ENCODE measurements around the gene SYT13. TPM values are rescaled to one million over a fixed set of nuclear protein-coding genes. Genes with fewer than 3 reads are reported as not detected.
A peak's percentile ranks its signal among the peaks of the same experiment; 100 is the strongest.
"Not testable (repeated sequence)": the region's sequence is repeated elsewhere in the genome, so short reads cannot be mapped to it uniquely, and the experiment has no call there.

The SYT13 gene
- polyA plus RNA-seq, 3 donors from 2014 or later: not detected

- H3K9me3 Mint-ChIP-seq: no peaks in the 10 kb centered on the region
Observed at GRCh38 chr11:45300715-45301114, 14.6 kb upstream of the SYT13 start.

GRCh38 chr11:45298718-45299117 lies 12.6 kb upstream of the SYT13 start:
- Mint-ChIP-seq H3K4me3 (no peak overlapping the region), H3K27me3 (ENCODE audit: low read depth in 3 of 3) (peaks cover 0 to 11% (median 2%) of the 10 kb centered on the region in 3 donors), H3K36me3 (no peaks in the 10 kb centered on the region), H3K9me3 (no peaks in the 10 kb centered on the region), H3K4me1 (no peaks in the 10 kb centered on the region), H3K27ac (no peak overlapping the region)
- no peak for DNase-seq

More at GRCh38 chr11:45300715-45301114, 14.6 kb upstream of the SYT13 start:
- Mint-ChIP-seq H3K27me3 (ENCODE audit: low read depth in 3 of 3) (peaks cover 0 to 11% (median 2%) of the 10 kb centered on the region in 3 donors), H3K36me3 (no peaks in the 10 kb centered on the region), H3K27ac (no peak overlapping the region), H3K4me1 (no peaks in the 10 kb centered on the region), H3K4me3 (no peak overlapping the region)
- no peak for DNase-seq

- Mint-ChIP-seq H3K4me1 (no peaks in the 10 kb centered on the region), H3K4me3 (no peak overlapping the region), H3K27ac (no peak overlapping the region), H3K9me3 (no peaks in the 10 kb centered on the region), H3K36me3 (no peaks in the 10 kb centered on the region), H3K27me3 (ENCODE audit: low read depth in 3 of 3) (peaks cover 2 to 11% (median 5%) of the 10 kb centered on the region in 3 donors)
- DNase-seq: no peak
Observed at GRCh38 chr11:45296075-45296474, 9.9 kb upstream of the SYT13 start.

- H3K4me3 Mint-ChIP-seq: no peak overlapping the region
- no peaks in the 10 kb centered on the region for H3K36me3 Mint-ChIP-seq
- no peak for DNase-seq
- H3K9me3 Mint-ChIP-seq: no peaks in the 10 kb centered on the region
- H3K27ac Mint-ChIP-seq: no peak overlapping the region
- no peaks in the 10 kb centered on the region for H3K4me1 Mint-ChIP-seq
- peaks cover 5 to 11% (median 6%) of the 10 kb centered on the region in 3 donors for H3K27me3 Mint-ChIP-seq (ENCODE audit: low read depth in 3 of 3)
Observed at GRCh38 chr11:45294499-45294898, 8.4 kb upstream of the SYT13 start.

DNA sequence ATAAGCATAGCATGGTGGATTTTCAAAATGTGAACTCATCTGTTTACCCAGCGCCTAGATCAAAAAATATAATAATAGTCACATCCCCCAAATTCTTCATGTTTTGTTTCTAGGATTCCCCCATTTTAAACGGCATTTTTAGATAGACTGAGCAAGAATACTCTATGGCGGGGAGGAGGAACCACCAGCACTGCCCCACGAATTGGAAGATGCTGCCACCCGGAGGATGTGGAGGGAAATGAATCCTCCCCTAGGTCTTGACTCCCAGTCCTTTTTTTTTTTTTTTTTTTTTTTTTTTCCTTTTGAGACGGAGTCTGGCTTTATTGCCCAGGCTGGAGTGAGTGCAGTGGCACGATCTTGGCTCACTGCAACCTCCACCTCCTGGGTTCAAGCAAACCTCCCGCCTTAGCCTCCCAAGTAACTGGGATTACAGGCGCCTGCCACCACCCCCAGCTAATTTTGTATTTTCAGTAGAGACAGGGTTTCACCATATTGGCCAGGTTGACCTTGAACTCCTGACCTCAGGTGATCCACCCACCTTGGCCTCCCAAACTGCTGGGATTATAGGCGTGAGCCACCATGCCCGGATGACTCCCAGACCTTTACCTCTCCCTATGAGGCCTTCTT lies 7.5 kb upstream of the SYT13 start:
- H3K4me3 Mint-ChIP-seq, H3K36me3 Mint-ChIP-seq, H3K4me1 Mint-ChIP-seq, H3K9me3 Mint-ChIP-seq, H3K27ac Mint-ChIP-seq: not testable (repeated sequence)
- peaks cover 5 to 11% (median 6%) of the 10 kb centered on the region in 3 donors for H3K27me3 Mint-ChIP-seq (ENCODE audit: low read depth in 3 of 3)
- peak; percentile 31 to 49 (median 37) for DNase-seq

- no peaks in the 10 kb centered on the region for H3K36me3 Mint-ChIP-seq
- no peak overlapping the region for H3K27ac Mint-ChIP-seq
- H3K9me3 Mint-ChIP-seq: no peaks in the 10 kb centered on the region
- peaks cover 8 to 15% (median 12%) of the 10 kb centered on the region in 3 donors for H3K27me3 Mint-ChIP-seq (ENCODE audit: low read depth in 3 of 3)
- no peak for DNase-seq
- no peaks in the 10 kb centered on the region for H3K4me1 Mint-ChIP-seq
- H3K4me3 Mint-ChIP-seq: no peak overlapping the region
Observed at GRCh38 chr11:45290586-45290985, 4.4 kb upstream of the SYT13 start.

GRCh38 chr11:45289369-45289768 lies 3.2 kb upstream of the SYT13 start:
- no peak for DNase-seq
- Mint-ChIP-seq H3K4me3 (no peak overlapping the region), H3K27ac (no peak overlapping the region), H3K4me1 (no peaks in the 10 kb centered on the region), H3K9me3 (no peaks in the 10 kb centered on the region), H3K27me3 (ENCODE audit: low read depth in 3 of 3) (peaks cover 12 to 16% (median 13%) of the 10 kb centered on the region in 3 donors), H3K36me3 (no peaks in the 10 kb centered on the region)

DNA sequence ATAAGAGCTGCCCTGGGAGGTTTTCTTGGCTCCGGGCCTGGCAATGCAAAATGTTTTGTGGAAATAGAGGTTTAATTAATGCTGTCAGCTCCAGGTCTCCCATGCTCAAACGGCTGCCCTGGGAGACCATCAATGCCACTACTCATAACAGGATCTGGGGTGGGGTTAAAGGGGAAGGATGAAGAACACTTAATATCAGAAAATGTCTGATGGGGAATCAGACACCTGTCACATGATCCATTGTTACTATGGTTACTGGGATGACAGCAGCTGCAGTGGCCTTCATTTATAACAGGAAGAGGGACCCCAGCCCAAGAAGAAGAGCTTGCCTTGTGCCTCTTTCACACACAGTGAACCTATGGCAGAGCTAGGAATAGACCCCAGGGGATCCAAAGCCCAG lies 2.2 kb upstream of the SYT13 start:
- Mint-ChIP-seq H3K27me3 (ENCODE audit: low read depth in 3 of 3) (peaks cover 15 to 20% (median 17%) of the 10 kb centered on the region in 3 donors), H3K27ac (no peak overlapping the region), H3K36me3 (no peaks in the 10 kb centered on the region), H3K9me3 (no peaks in the 10 kb centered on the region), H3K4me1 (no peaks in the 10 kb centered on the region), H3K4me3 (no peak overlapping the region)
- no peak for DNase-seq

- H3K9me3 Mint-ChIP-seq: no peaks in the 10 kb centered on the region
Observed at GRCh38 chr11:45287316-45287903, 1.3 kb upstream of the SYT13 start.

DNA sequence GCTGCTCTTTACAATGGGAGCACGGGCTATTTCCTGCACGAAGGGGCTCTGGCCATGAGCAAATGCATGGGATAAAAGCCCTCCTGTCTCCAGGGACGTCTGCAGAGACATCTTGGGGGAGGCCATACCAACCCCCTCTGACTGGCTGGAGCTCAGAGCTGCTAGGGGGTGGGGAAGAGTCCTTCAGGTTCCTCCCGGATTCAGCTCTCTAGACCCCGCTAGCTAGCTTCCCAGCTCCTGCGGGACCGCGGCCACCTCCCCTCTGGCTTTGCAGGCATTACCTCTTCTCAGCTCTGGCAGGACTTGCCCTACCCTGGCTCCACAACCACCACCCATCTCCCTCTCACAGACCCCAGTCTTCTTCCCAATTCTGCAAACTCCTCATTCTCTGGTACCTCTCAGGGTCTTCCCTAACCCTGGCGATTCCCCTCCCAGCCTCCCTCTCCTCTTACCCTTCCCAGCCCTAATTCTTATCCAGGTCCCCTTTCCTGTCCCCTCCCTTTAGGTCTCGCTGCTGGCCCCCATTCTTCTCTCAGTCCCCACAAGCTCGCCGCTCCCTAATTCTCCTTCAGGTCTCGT lies 802 bp downstream of the SYT13 start:
- H3K9me3 Mint-ChIP-seq: no peaks in the 10 kb centered on the region
- H3K27ac Mint-ChIP-seq: no peak overlapping the region
- peaks cover 14 to 27% (median 19%) of the 10 kb centered on the region in 3 donors for H3K27me3 Mint-ChIP-seq (ENCODE audit: low read depth in 3 of 3)
- no peaks in the 10 kb centered on the region for H3K36me3 Mint-ChIP-seq
- no peak overlapping the region for H3K4me3 Mint-ChIP-seq
- H3K4me1 Mint-ChIP-seq: no peaks in the 10 kb centered on the region
- DNase-seq: no peak

More at GRCh38 chr11:45287316-45287903, 1.3 kb upstream of the SYT13 start:
- H3K4me1 Mint-ChIP-seq: no peaks in the 10 kb centered on the region
- H3K4me3 Mint-ChIP-seq: no peak overlapping the region
- H3K36me3 Mint-ChIP-seq: no peaks in the 10 kb centered on the region
- H3K27me3 Mint-ChIP-seq (ENCODE audit: low read depth in 3 of 3): peaks cover 14 to 25% (median 20%) of the 10 kb centered on the region in 3 donors
- DNase-seq: no peak
- H3K27ac Mint-ChIP-seq: no peak overlapping the region

- no peak overlapping the region for H3K27ac Mint-ChIP-seq
- H3K4me1 Mint-ChIP-seq: no peaks in the 10 kb centered on the region
- no peaks in the 10 kb centered on the region for H3K9me3 Mint-ChIP-seq
- H3K4me3 Mint-ChIP-seq: no peak overlapping the region
- no peaks in the 10 kb centered on the region for H3K36me3 Mint-ChIP-seq
- DNase-seq: no peak
- peaks cover 18 to 31% (median 20%) of the 10 kb centered on the region in 3 donors for H3K27me3 Mint-ChIP-seq (ENCODE audit: low read depth in 3 of 3)
Observed at GRCh38 chr11:45282081-45282480, 4.1 kb downstream of the SYT13 start.

DNA sequence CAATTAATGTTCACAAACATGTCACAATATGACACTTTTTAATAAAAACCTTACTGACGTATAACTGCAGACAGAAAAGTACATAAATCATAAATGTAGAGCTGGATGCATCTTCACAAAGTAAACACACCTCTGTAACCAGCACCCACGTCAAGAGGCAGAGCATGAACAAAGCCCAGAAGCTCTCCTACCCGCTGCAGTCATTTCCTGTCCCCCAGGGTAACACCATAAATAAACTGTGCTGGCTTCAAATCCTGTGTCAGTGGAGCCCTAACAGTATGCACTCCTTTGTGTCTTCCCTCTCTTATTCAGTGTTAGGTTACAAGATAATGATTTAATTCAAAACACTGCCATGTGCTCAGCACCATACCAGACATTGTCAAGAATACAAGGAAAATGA lies 5.7 kb downstream of the SYT13 start:
- no peaks in the 10 kb centered on the region for H3K9me3 Mint-ChIP-seq
- no peak for DNase-seq
- H3K27me3 Mint-ChIP-seq (ENCODE audit: low read depth in 3 of 3): peaks cover 12 to 29% (median 20%) of the 10 kb centered on the region in 3 donors
- no peaks in the 10 kb centered on the region for H3K4me1 Mint-ChIP-seq
- H3K27ac Mint-ChIP-seq: no peak overlapping the region
- H3K36me3 Mint-ChIP-seq: no peaks in the 10 kb centered on the region
- H3K4me3 Mint-ChIP-seq: no peak overlapping the region

DNA sequence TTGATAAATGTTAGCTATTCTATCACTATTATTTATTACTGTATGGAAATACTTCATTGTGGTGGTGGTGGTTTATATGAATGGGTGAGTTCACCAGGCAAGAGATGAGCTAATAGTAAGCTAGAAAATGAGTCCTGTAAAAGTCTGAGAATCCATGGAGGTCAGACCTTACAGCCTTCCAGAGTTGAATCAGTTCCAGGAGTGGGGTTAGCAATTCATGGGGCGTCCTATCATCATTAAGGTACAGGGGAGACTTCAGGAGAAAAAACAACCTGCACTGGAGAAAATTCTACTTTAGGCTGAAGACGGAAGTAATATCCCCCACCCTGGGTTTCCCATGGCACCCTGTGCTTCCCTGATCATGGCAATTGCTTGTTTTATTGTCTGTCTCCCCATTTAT lies 6.5 kb downstream of the SYT13 start:
- H3K36me3 Mint-ChIP-seq: no peaks in the 10 kb centered on the region
- H3K27ac Mint-ChIP-seq: no peak overlapping the region
- DNase-seq: no peak
- H3K9me3 Mint-ChIP-seq: no peaks in the 10 kb centered on the region
- H3K4me1 Mint-ChIP-seq: no peaks in the 10 kb centered on the region
- H3K27me3 Mint-ChIP-seq (ENCODE audit: low read depth in 3 of 3): peaks cover 11 to 29% (median 18%) of the 10 kb centered on the region in 3 donors
- H3K4me3 Mint-ChIP-seq: no peak overlapping the region

DNA sequence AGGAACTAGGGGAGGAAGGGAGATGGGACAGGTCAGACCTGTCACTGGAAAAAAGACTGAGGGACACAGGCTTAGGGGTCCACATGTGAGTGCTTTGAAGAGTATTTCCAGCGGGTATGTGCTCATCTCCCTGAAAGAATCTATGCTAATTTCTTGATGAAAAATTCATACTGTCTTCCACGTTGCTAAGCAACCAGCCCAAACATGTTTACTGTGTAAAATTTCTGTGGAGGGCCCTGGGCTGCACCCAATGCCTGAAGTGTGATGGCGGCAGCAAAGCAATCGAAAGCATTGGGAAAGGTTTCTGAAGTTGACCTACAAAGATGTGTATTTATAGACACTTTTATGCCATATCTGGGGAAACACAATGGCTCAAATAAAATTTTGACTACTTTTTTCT lies 7.4 kb downstream of the SYT13 start:
- peaks cover 12 to 25% (median 13%) of the 10 kb centered on the region in 3 donors for H3K27me3 Mint-ChIP-seq (ENCODE audit: low read depth in 3 of 3)
- H3K4me1 Mint-ChIP-seq: no peaks in the 10 kb centered on the region
- no peaks in the 10 kb centered on the region for H3K36me3 Mint-ChIP-seq
- no peak overlapping the region for H3K4me3 Mint-ChIP-seq
- H3K27ac Mint-ChIP-seq: no peak overlapping the region
- H3K9me3 Mint-ChIP-seq: no peaks in the 10 kb centered on the region
- no peak for DNase-seq
